OCI-LY1 (cell line): ENCODE results near the gene STPG4.

Experiments
- H2AFZ ChIP-seq: fragments of 200-600 bp; sonication (generic), shearing (Covaris generic); 2 replicates; pipeline ENCODE4 v1.6.0; 2014; ENCODE audit warnings: antibody characterized with exemption, mild to moderate bottlenecking, low read length
- H3F3A ChIP-seq: fragments of 200-600 bp; sonication (generic), shearing (Covaris generic); 2 replicates; pipeline ENCODE4 v1.6.0; 2014; ENCODE audit warnings: mild to moderate bottlenecking, antibody characterized with exemption, low read length, moderate library complexity; ENCODE audit not compliant: insufficient read depth
- H3K27ac ChIP-seq: fragments of 200-600 bp; sonication (generic); 2 replicates; pipeline ENCODE4 v1.5.1; 2014; ENCODE audit warnings: low read length, mixed run types, mild to moderate bottlenecking, low read depth; ENCODE audit not compliant: poor library complexity, severe bottlenecking
- H3K27me3 ChIP-seq: fragments of 200-600 bp; sonication (generic); 2 replicates; pipeline ENCODE4 v1.6.0; 2014; ENCODE audit warnings: antibody characterized with exemption, mild to moderate bottlenecking, low read length, moderate library complexity; ENCODE audit not compliant: insufficient read depth
- H3K36me3 ChIP-seq: fragments of 200-600 bp; sonication (generic); 2 replicates; pipeline ENCODE4 v1.6.1; 2014; ENCODE audit warnings: mild to moderate bottlenecking, antibody characterized with exemption, low read length, moderate library complexity, mixed read lengths; ENCODE audit not compliant: insufficient read depth
- H3K4me1 ChIP-seq: fragments of 200-600 bp; sonication (generic); 2 replicates; pipeline ENCODE4 v1.5.1; 2014; ENCODE audit warnings: mild to moderate bottlenecking, low read length, moderate library complexity; ENCODE audit not compliant: insufficient read depth, severe bottlenecking
- H3K4me2 ChIP-seq: fragments of 200-600 bp; sonication (generic), shearing (Covaris generic); 2 replicates; pipeline ENCODE4 v1.6.1; 2014; ENCODE audit warnings: low read length
- H3K4me3 ChIP-seq: fragments of 200-600 bp; sonication (generic); 2 replicates; pipeline ENCODE4 v1.5.1; 2014; ENCODE audit warnings: low read length, low read depth, mild to moderate bottlenecking, mixed read lengths; ENCODE audit not compliant: poor library complexity, severe bottlenecking
- H3K79me2 ChIP-seq: fragments of 200-600 bp; shearing (Covaris generic); 2 replicates; pipeline ENCODE4 v1.6.1; 2016; ENCODE audit warnings: mixed run types, low read length, mixed read lengths; ENCODE audit not compliant: insufficient read depth
- H3K9ac ChIP-seq: fragments of 200-600 bp; sonication (generic), shearing (Covaris generic); 2 replicates; pipeline ENCODE4 v1.6.1; 2014; ENCODE audit warnings: mild to moderate bottlenecking, low read length, mixed read lengths
- H3K9me2 ChIP-seq: fragments of 200-600 bp; sonication (generic), shearing (Covaris generic); 2 replicates; pipeline ENCODE4 v1.6.1; 2014; ENCODE audit warnings: low read depth, mild to moderate bottlenecking, low read length, mixed read lengths
- H3K9me3 ChIP-seq: fragments of 200-600 bp; shearing (Covaris generic); 2 replicates; pipeline ENCODE4 v1.6.1; 2014; ENCODE audit warnings: low read length, mixed read lengths
- H4K20me1 ChIP-seq: fragments of 200-600 bp; sonication (generic), shearing (Covaris generic); 2 replicates; pipeline ENCODE4 v1.6.0; 2016; ENCODE audit warnings: mild to moderate bottlenecking, low read length; ENCODE audit not compliant: insufficient read depth
- CTCF ChIP-seq: fragments of 200-600 bp; sonication (generic), shearing (Covaris generic); IDR thresholded peaks from 2 replicates; pipeline ENCODE4 v1.5.1; 2017; ENCODE audit warnings: mild to moderate bottlenecking, antibody characterized with exemption, low read length, moderate library complexity, mixed read lengths
- EZH2 ChIP-seq: fragments of 200-600 bp; sonication (generic), shearing (Covaris generic); IDR thresholded peaks from 2 replicates; pipeline ENCODE4 v1.8.0; 2017; ENCODE audit warnings: borderline replicate concordance, mixed run types, mild to moderate bottlenecking, antibody characterized with exemption, low read length, moderate library complexity, mixed read lengths

The STPG4 gene

GRCh38 chr2:47193607-47194006, 38.5 kb upstream of the STPG4 start:
- no peak overlapping the region for H2AFZ ChIP-seq
- TF ChIP-seq CTCF (no peak), EZH2 (no peak)
- H3K79me2 ChIP-seq: no peaks in the 10 kb centered on the region
- H3K9ac ChIP-seq: no peak overlapping the region
- no peaks in the 10 kb centered on the region for H3K9me2 ChIP-seq
- no peaks in the 10 kb centered on the region for H3K27me3 ChIP-seq
- H4K20me1 ChIP-seq: no peaks in the 10 kb centered on the region
- no peaks in the 10 kb centered on the region for H3K9me3 ChIP-seq
- no peak overlapping the region for H3K4me2 ChIP-seq
- H3K27ac ChIP-seq: no peak overlapping the region
- H3K36me3 ChIP-seq: no peaks in the 10 kb centered on the region
- H3K4me3 ChIP-seq: no peak overlapping the region
- no peaks in the 10 kb centered on the region for H3K4me1 ChIP-seq
- H3F3A ChIP-seq: no peaks in the 10 kb centered on the region

GRCh38 chr2:47190188-47190881, 35.2 kb upstream of the STPG4 start:
- H3K4me1 ChIP-seq: no peaks in the 10 kb centered on the region
- no peak overlapping the region for H3K27ac ChIP-seq
- no peaks in the 10 kb centered on the region for H4K20me1 ChIP-seq
- no peaks in the 10 kb centered on the region for H3K79me2 ChIP-seq
- no peaks in the 10 kb centered on the region for H3F3A ChIP-seq
- no peak overlapping the region for H2AFZ ChIP-seq
- H3K9me3 ChIP-seq: no peaks in the 10 kb centered on the region
- H3K9me2 ChIP-seq: no peaks in the 10 kb centered on the region
- H3K4me3 ChIP-seq: no peak overlapping the region
- TF ChIP-seq CTCF (no peak), EZH2 (no peak)
- H3K9ac ChIP-seq: no peak overlapping the region
- H3K27me3 ChIP-seq: no peaks in the 10 kb centered on the region
- no peaks in the 10 kb centered on the region for H3K36me3 ChIP-seq
- no peak overlapping the region for H3K4me2 ChIP-seq

- Histone ChIP-seq H3K27ac (no peak overlapping the region), H3K4me3 (no peak overlapping the region), H3K36me3 (no peaks in the 10 kb centered on the region), H2AFZ (no peak overlapping the region), H3K27me3 (no peaks in the 10 kb centered on the region), H4K20me1 (no peaks in the 10 kb centered on the region), H3K4me2 (no peak overlapping the region), H3K9ac (no peak overlapping the region), H3K9me2 (no peaks in the 10 kb centered on the region), H3K79me2 (no peaks in the 10 kb centered on the region), H3K9me3 (no peaks in the 10 kb centered on the region), H3K4me1 (no peaks in the 10 kb centered on the region), H3F3A (no peaks in the 10 kb centered on the region)
- TF ChIP-seq CTCF (no peak), EZH2 (no peak)
Observed at GRCh38 chr2:47189635-47190034, 34.5 kb upstream of the STPG4 start.
